ENCODE measurements around the gene NPC2. TPM values are rescaled to one million over a fixed set of nuclear protein-coding genes. Genes with fewer than 3 reads are reported as not detected.

The NPC2 gene
- total RNA-seq, 1 donor, result 266 TPM

- H3K27me3 ChIP-seq (ENCODE audit: insufficient read depth, low read length), result peaks cover 9% of the 10 kb centered on the region
- no peak overlapping the region for H2AFZ ChIP-seq (ENCODE audit: low read length)
- no peak overlapping the region for H3K4me3 ChIP-seq (ENCODE audit: insufficient read depth, low read length)
- no peaks in the 10 kb centered on the region for H3K36me3 ChIP-seq (ENCODE audit: insufficient read depth, low read length)
- H4K20me1 ChIP-seq (ENCODE audit: insufficient read depth, low read length), result no peaks in the 10 kb centered on the region
- no peak for TF ChIP-seq CTCF (IDR thresholded peaks at IDR 0.05; ENCODE audit: extremely low read depth, low read depth, low read length)
- no peaks in the 10 kb centered on the region for H3K79me2 ChIP-seq (ENCODE audit: insufficient read depth, low read length)
- DNase-seq (ENCODE audit: insufficient read length, low spot score, missing footprints), result no peak
- H3K27ac ChIP-seq (ENCODE audit: low read depth, low read length), result no peak overlapping the region
- H3K9me3 ChIP-seq (ENCODE audit: low read depth, low read length), result no peaks in the 10 kb centered on the region
- no peaks in the 10 kb centered on the region for H3K4me1 ChIP-seq (ENCODE audit: insufficient read depth, low read length)
- no peak overlapping the region for H3K4me2 ChIP-seq (ENCODE audit: insufficient read depth, low read length)
These were observed 24.6 kb downstream of the NPC2 start for GRCh38 chr14:74468513-74468912.

GRCh38 chr14:74465335-74465734, 27.8 kb downstream of the NPC2 start:
- no peak for TF ChIP-seq CTCF (IDR thresholded peaks at IDR 0.05; ENCODE audit: extremely low read depth, low read depth, low read length)
- Histone ChIP-seq H3K9me3 (ENCODE audit: low read depth, low read length) (no peaks in the 10 kb centered on the region), H4K20me1 (ENCODE audit: insufficient read depth, low read length) (no peaks in the 10 kb centered on the region), H3K79me2 (ENCODE audit: insufficient read depth, low read length) (no peaks in the 10 kb centered on the region), H3K36me3 (ENCODE audit: insufficient read depth, low read length) (no peaks in the 10 kb centered on the region), H3K4me1 (ENCODE audit: insufficient read depth, low read length) (no peaks in the 10 kb centered on the region), H3K4me3 (ENCODE audit: insufficient read depth, low read length) (no peak overlapping the region), H3K27ac (ENCODE audit: low read depth, low read length) (no peak overlapping the region), H3K27me3 (ENCODE audit: insufficient read depth, low read length) (peaks cover 22% of the 10 kb centered on the region), H2AFZ (ENCODE audit: low read length) (no peak overlapping the region), H3K4me2 (ENCODE audit: insufficient read depth, low read length) (no peak overlapping the region)
- DNase-seq (ENCODE audit: insufficient read length, low spot score, missing footprints), result no peak

GRCh38 chr14:74464785-74465184, 28.3 kb downstream of the NPC2 start:
- no peaks in the 10 kb centered on the region for H3K79me2 ChIP-seq (ENCODE audit: insufficient read depth, low read length)
- H3K4me1 ChIP-seq (ENCODE audit: insufficient read depth, low read length), result peaks cover 2% of the 10 kb centered on the region
- TF ChIP-seq CTCF (IDR thresholded peaks at IDR 0.05; ENCODE audit: extremely low read depth, low read depth, low read length), result no peak
- no peak overlapping the region for H3K4me2 ChIP-seq (ENCODE audit: insufficient read depth, low read length)
- DNase-seq (ENCODE audit: insufficient read length, low spot score, missing footprints), result no peak
- no peak overlapping the region for H3K4me3 ChIP-seq (ENCODE audit: insufficient read depth, low read length)
- H3K9me3 ChIP-seq (ENCODE audit: low read depth, low read length), result no peaks in the 10 kb centered on the region
- H4K20me1 ChIP-seq (ENCODE audit: insufficient read depth, low read length), result no peaks in the 10 kb centered on the region
- H3K27me3 ChIP-seq (ENCODE audit: insufficient read depth, low read length), result peaks cover 22% of the 10 kb centered on the region
- H2AFZ ChIP-seq (ENCODE audit: low read length), result no peak overlapping the region
- no peak overlapping the region for H3K27ac ChIP-seq (ENCODE audit: low read depth, low read length)
- H3K36me3 ChIP-seq (ENCODE audit: insufficient read depth, low read length), result no peaks in the 10 kb centered on the region

GRCh38 chr14:74463697-74464096, 29.4 kb downstream of the NPC2 start:
- H3K36me3 ChIP-seq (ENCODE audit: insufficient read depth, low read length), result no peaks in the 10 kb centered on the region
- no peak for TF ChIP-seq CTCF (IDR thresholded peaks at IDR 0.05; ENCODE audit: extremely low read depth, low read depth, low read length)
- no peak overlapping the region for H3K4me2 ChIP-seq (ENCODE audit: insufficient read depth, low read length)
- H3K27ac ChIP-seq (ENCODE audit: low read depth, low read length), result no peak overlapping the region
- H3K79me2 ChIP-seq (ENCODE audit: insufficient read depth, low read length), result no peaks in the 10 kb centered on the region
- no peak overlapping the region for H3K4me3 ChIP-seq (ENCODE audit: insufficient read depth, low read length)
- peaks cover 3% of the 10 kb centered on the region for H3K4me1 ChIP-seq (ENCODE audit: insufficient read depth, low read length)
- no peak for DNase-seq (ENCODE audit: insufficient read length, low spot score, missing footprints)
- no peaks in the 10 kb centered on the region for H3K9me3 ChIP-seq (ENCODE audit: low read depth, low read length)
- peaks cover 26% of the 10 kb centered on the region for H3K27me3 ChIP-seq (ENCODE audit: insufficient read depth, low read length)
- H4K20me1 ChIP-seq (ENCODE audit: insufficient read depth, low read length), result no peaks in the 10 kb centered on the region
- no peak overlapping the region for H2AFZ ChIP-seq (ENCODE audit: low read length)

Data from osteoblast (primary cell).